ENCODE results near the gene AHI1.

AHI1 gene

GRCh38 chr6:135233686-135234491 is 263.7 kb downstream of the AHI1 start:
- no peak for DNase-seq (ENCODE audit: low read depth in 2 of 2)

Data from fibroblast of skin of left quadriceps (primary cell).